Transverse colon (tissue), 4 donors: ENCODE measurements around the gene KRTAP24-1. TPM values are rescaled to one million over a fixed set of nuclear protein-coding genes. Genes with fewer than 3 reads are reported as not detected.

ENCODE experiments used
- DNase-seq: peaks from one replicate; pipeline ENCODE4 v3.0.0-alpha.2; 2019
- H3K27ac ChIP-seq, 4 donors: fragments of 200-600 bp; sonication (generic); 2 replicates each; pipeline ENCODE4 v1.5.1; 2016 to 2018; ENCODE audit warnings: inconsistent platforms in 4 of 4
- H3K27me3 ChIP-seq: fragments of 200-600 bp; sonication (generic); 2 replicates; pipeline ENCODE4 v1.5.1; 2017; ENCODE audit warnings: inconsistent platforms
- H3K36me3 ChIP-seq, 4 donors: fragments of 200-600 bp; sonication (generic); 2 replicates each; pipeline ENCODE4 v1.5.1; 2017 to 2019; ENCODE audit warnings: inconsistent platforms in 4 of 4
- H3K4me1 ChIP-seq, 4 donors: fragments of 200-600 bp; sonication (generic); 2 replicates each; pipeline ENCODE4 v1.5.1; 2017 to 2020; ENCODE audit warnings: inconsistent platforms in 4 of 4
- H3K4me3 ChIP-seq, 4 donors: fragments of 200-600 bp; sonication (generic); 1 replicate in 1 of 4; 2 replicates in 3 of 4; pipeline versions ENCODE4 v1.5.1 to v1.6.1; 2017 to 2019; ENCODE audit warnings: inconsistent platforms in 4 of 4
- H3K9me3 ChIP-seq, 2 donors: fragments of 200-600 bp; sonication (generic); 2 replicates each; pipeline ENCODE4 v1.5.1; 2017 to 2019; ENCODE audit warnings: inconsistent platforms in 2 of 2
- CTCF ChIP-seq, 5 experiments: fragments of 200-600 bp in 3 of 5; fragments of 450-650 bp in 2 of 5; sonication (generic) in 3 of 5; IDR thresholded peaks; 1 replicate in 2 of 5; 2 replicates in 3 of 5; pipeline ENCODE4 v1.5.1; 2016 to 2017; ENCODE audit warnings: antibody characterized with exemption in 5 of 5, inconsistent platforms in 3 of 5, mild to moderate bottlenecking in 2 of 5, moderate library complexity in 1 of 5
- EP300 ChIP-seq: sonication (generic); formaldehyde crosslinking; IDR thresholded peaks from one replicate; pipeline ENCODE4 v1.6.1; 2017; ENCODE audit warnings: antibody characterized with exemption, low read depth
- POLR2A ChIP-seq: fragments of 450-650 bp; IDR thresholded peaks from one replicate; pipeline ENCODE4 v1.6.1; 2016; ENCODE audit warnings: antibody characterized with exemption, mild to moderate bottlenecking, moderate library complexity
- POLR2AphosphoS5 ChIP-seq, 3 donors: sonication (generic); formaldehyde crosslinking; IDR thresholded peaks; one replicate each; pipeline ENCODE4 v1.6.1; 2016; ENCODE audit warnings: antibody characterized with exemption in 3 of 3
- WGBS, 2 donors: methylation state at CpG; one replicate each; pipeline ENCODE4 v1.1.5; 2018; ENCODE audit warnings: low coverage in 1 of 2; 5-methylcytosine and 5-hydroxymethylcytosine counted together
- in situ Hi-C, 4 donors: fragments of 200-750 bp; cut with MboI; loops; one replicate each; pipeline versions ENCODE4 v1.15.0 to v1.15.1; 2017; ENCODE audit warnings: low sequenced_read_pairs in 3 of 4, low pct_ligation_motif_present in 1 of 4, low pct_unique_long_range_greater_than_20kb in 1 of 4
- intact Hi-C: fragments of 100-400 bp; cut with DNase I; formaldehyde crosslinking; loops from one replicate; pipeline ENCODE4 v1.15.1; 2023; ENCODE audit warnings: low total_unique reads
- total RNA-seq, 4 donors: library from RNA; depleted of rRNA; stranded (reverse); fragments of >200 nt; gene quantifications; one replicate each; pipeline ENCODE4 v1.1.0, GENCODE V29; 2016

The KRTAP24-1 gene
- total RNA-seq, 4 donors from 2014 or later: not detected

DNA sequence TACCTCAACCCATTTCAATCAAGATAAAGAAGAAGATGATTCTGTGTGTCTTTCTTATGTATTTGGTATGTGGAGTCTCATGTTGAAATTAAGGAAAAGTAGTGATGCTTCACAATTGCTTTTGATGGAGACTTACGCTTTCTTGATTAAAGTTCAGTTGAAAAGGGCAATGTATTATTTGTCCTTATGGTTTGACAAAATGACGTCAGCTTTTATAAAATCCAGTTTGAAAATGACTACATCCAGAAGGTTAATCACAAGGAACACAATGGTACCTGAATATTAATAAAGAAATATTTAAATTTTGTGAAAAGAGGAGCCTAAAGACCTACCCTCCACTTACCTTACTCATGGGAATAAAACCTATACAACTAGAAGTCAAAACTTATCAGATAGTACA is 33.0 kb upstream of the KRTAP24-1 start:
- H3K4me3 ChIP-seq: no peak overlapping the region
- no peaks in the 10 kb centered on the region for H3K27me3 ChIP-seq
- intact Hi-C loops (no loop called here), in situ Hi-C loops (no loop called here)
- WGBS, 2 donors: 80 to 93% methylated on average over 2 of the region's 2 CpGs
- H3K36me3 ChIP-seq: no peaks in the 10 kb centered on the region
- no peaks in the 10 kb centered on the region for H3K9me3 ChIP-seq
- H3K27ac ChIP-seq: no peak overlapping the region
- no peak for TF ChIP-seq CTCF (IDR thresholded peaks at IDR 0.05)
- no peak for TF ChIP-seq POLR2A
- TF ChIP-seq EP300: no peak
- TF ChIP-seq POLR2AphosphoS5 (IDR thresholded peaks at IDR 0.05): no peak
- no peaks in the 10 kb centered on the region for H3K4me1 ChIP-seq
- DNase-seq: no peak

GRCh38 chr21:30306884-30307283 is 24.1 kb upstream of the KRTAP24-1 start:
- in situ Hi-C loops (no loop called here), intact Hi-C loops (no loop called here)
- H3K4me1 ChIP-seq: no peaks in the 10 kb centered on the region
- no peaks in the 10 kb centered on the region for H3K9me3 ChIP-seq
- TF ChIP-seq POLR2A: no peak
- TF ChIP-seq EP300: no peak
- TF ChIP-seq POLR2AphosphoS5 (IDR thresholded peaks at IDR 0.05): no peak
- no peak for TF ChIP-seq CTCF (IDR thresholded peaks at IDR 0.05)
- no peak overlapping the region for H3K4me3 ChIP-seq
- H3K36me3 ChIP-seq: no peaks in the 10 kb centered on the region
- no peaks in the 10 kb centered on the region for H3K27me3 ChIP-seq
- DNase-seq: no peak
- H3K27ac ChIP-seq: no peak overlapping the region
- WGBS, 2 donors: 50 to 66% methylated on average over 2 of the region's 2 CpGs

DNA sequence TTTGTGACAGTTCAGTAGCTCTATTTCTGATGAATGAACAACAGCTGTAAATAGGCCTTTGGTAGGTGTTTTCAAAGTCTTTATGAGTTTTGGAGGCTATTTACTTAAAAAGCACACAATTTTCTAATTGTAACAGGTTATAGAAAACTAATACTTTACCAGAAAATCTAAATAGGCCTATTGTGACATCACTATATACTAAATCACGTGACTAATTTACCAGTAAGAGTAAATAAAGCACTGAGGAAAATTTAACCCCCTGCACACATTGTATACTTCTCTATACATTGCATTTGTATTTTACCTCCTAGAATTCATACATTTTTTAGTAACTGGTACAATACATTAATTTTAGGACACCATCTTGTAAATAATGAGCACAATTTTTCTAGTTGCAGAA is 22.4 kb upstream of the KRTAP24-1 start:
- Histone ChIP-seq H3K9me3 (no peaks in the 10 kb centered on the region), H3K4me1 (no peaks in the 10 kb centered on the region), H3K36me3 (no peaks in the 10 kb centered on the region), H3K27me3 (no peaks in the 10 kb centered on the region), H3K27ac (no peak overlapping the region), H3K4me3 (no peak overlapping the region)
- in situ Hi-C loops: no loop called here
- WGBS, 2 donors: 21 to 62% methylated on average over 1 of the region's 1 CpG
- DNase-seq: no peak
- intact Hi-C loops: no loop called here
- no peak for TF ChIP-seq POLR2A
- TF ChIP-seq EP300: no peak
- TF ChIP-seq CTCF (IDR thresholded peaks at IDR 0.05): no peak
- no peak for TF ChIP-seq POLR2AphosphoS5 (IDR thresholded peaks at IDR 0.05)

DNA sequence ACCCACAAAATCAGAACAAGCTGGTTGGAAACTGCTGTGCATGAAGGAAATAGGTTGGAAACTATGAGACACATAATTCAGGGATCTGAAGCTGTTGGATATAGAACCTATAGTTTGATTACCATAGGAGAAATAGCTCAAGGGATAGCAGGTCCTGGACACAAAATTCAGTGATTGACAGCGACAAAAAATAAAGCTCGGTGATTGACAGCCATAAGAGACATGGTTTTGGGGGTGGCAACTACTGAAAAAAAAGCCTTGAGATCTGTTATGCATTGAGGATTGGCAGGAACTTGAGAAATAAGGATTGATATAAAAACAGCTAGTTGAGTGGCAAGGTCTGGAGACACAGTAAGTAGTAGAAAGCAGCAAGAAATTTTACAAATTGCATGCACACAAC is 6.5 kb upstream of the KRTAP24-1 start, which contains the start of gene KRTAP25-1:
KRTAP25-1 (minus strand) TSS at position 300 of the 400 bp plus-strand sequence; CDS start at position 276, 24 bp downstream.
- no peaks in the 10 kb centered on the region for H3K36me3 ChIP-seq
- no peak for DNase-seq
- no peak within 1 kb of the TSS for H3K27ac ChIP-seq
- in situ Hi-C loops: no loop called here
- TF ChIP-seq EP300: no peak
- no peak for TF ChIP-seq CTCF (IDR thresholded peaks at IDR 0.05)
- TF ChIP-seq POLR2A: no peak
- no peak for TF ChIP-seq POLR2AphosphoS5 (IDR thresholded peaks at IDR 0.05)
- intact Hi-C loops: no loop called here
- no peaks in the 10 kb centered on the region for H3K9me3 ChIP-seq
- no peaks in the 10 kb centered on the region for H3K27me3 ChIP-seq
- H3K4me1 ChIP-seq: no peaks in the 10 kb centered on the region
- WGBS, 2 donors: 90 to 92% methylated on average over 2 of the region's 2 CpGs
- H3K4me3 ChIP-seq: no peak within 1 kb of the TSS
